Astrocyte of the cerebellum (primary cell): ENCODE data around the gene ERO1B.

Experiments used
- DNase-seq: peaks from one replicate; pipeline ENCODE4 v3.0.0-alpha.2; 2011; ENCODE audit warnings: low read depth
- H3K4me3 ChIP-seq: 2 replicates; pipeline ENCODE4 v1.5.1; 2011; ENCODE audit warnings: mild to moderate bottlenecking, low read depth, low read length, moderate library complexity
- CTCF ChIP-seq: IDR thresholded peaks from 2 replicates; pipeline ENCODE4 v1.5.1; 2012; ENCODE audit warnings: low read length, low read depth, moderate library complexity, mild to moderate bottlenecking; ENCODE audit errors: missing control alignments
- in situ Hi-C: cut with HindIII; loops from 2 replicates; pipeline ENCODE4 v1.10.0; 2017; ENCODE audit warnings: low sequenced_read_pairs

The ERO1B gene

GRCh38 chr1:236251587-236251986, 30.2 kb downstream of the ERO1B start:
- H3K4me3 ChIP-seq = no peak overlapping the region
- no peak for DNase-seq
- TF ChIP-seq CTCF = no peak
- in situ Hi-C loops = no loop called here

GRCh38 chr1:236247286-236247685, 34.5 kb downstream of the ERO1B start:
- in situ Hi-C loops = no loop called here

GRCh38 chr1:236242568-236242967, 39.2 kb downstream of the ERO1B start:
- in situ Hi-C loops = no loop called here
- DNase-seq = no peak
- TF ChIP-seq CTCF = no peak
- no peak overlapping the region for H3K4me3 ChIP-seq

More at GRCh38 chr1:236247286-236247685, 34.5 kb downstream of the ERO1B start:
- no peak for TF ChIP-seq CTCF
- H3K4me3 ChIP-seq = no peak overlapping the region
- DNase-seq = no peak

GRCh38 chr1:236240675-236241074, 41.1 kb downstream of the ERO1B start:
- TF ChIP-seq CTCF = no peak
- in situ Hi-C loops = no loop called here
- no peak for DNase-seq
- no peak overlapping the region for H3K4me3 ChIP-seq

- no peak overlapping the region for H3K4me3 ChIP-seq
- no peak for TF ChIP-seq CTCF
- in situ Hi-C loops = no loop called here
- DNase-seq = no peak
Observed at GRCh38 chr1:236239092-236239585, 42.6 kb downstream of the ERO1B start.

GRCh38 chr1:236235116-236235515, 46.6 kb downstream of the ERO1B start:
- TF ChIP-seq CTCF = no peak
- in situ Hi-C loops = no loop called here

GRCh38 chr1:236228411-236228810, 53.3 kb downstream of the ERO1B start:
- H3K4me3 ChIP-seq = no peak overlapping the region
- DNase-seq = no peak
- in situ Hi-C loops = no loop called here
- TF ChIP-seq CTCF = no peak

More at GRCh38 chr1:236235116-236235515, 46.6 kb downstream of the ERO1B start:
- H3K4me3 ChIP-seq = no peak overlapping the region
- DNase-seq = no peak
